Activated naive CD4-positive, alpha-beta T cell treated with anti-CD3 and anti-CD28 coated beads, Interleukin-2, amount 10 ng/mL, durations not matched to agents 7 days and 5 days (primary cell): ENCODE results near the gene FZR1.

Experiments
- CTCF ChIA-PET: fragments of 350-600 bp; sonication (Branson Sonifier 250); formaldehyde crosslinking; loops from one replicate; lab custom pipeline; 2021; ENCODE audit warnings: antibody characterized with exemption; lab: Charles Lee
- DNase-seq: peaks from one replicate; pipeline ENCODE4 v3.0.0-alpha.2; 2020
- H3K27ac Mint-ChIP-seq: one replicate; pipeline ENCODE4 v1.8.0; 2021; ENCODE audit warnings: mild to moderate bottlenecking, moderate library complexity, mixed read lengths
- H3K27me3 Mint-ChIP-seq: one replicate; pipeline ENCODE4 v1.8.0; 2021; ENCODE audit warnings: mild to moderate bottlenecking, mixed read lengths
- H3K36me3 Mint-ChIP-seq: one replicate; pipeline ENCODE4 v1.8.0; 2021; ENCODE audit warnings: mixed read lengths
- H3K4me1 Mint-ChIP-seq: one replicate; pipeline ENCODE4 v1.8.0; 2021; ENCODE audit warnings: mixed read lengths
- H3K4me3 Mint-ChIP-seq: one replicate; pipeline ENCODE4 v1.8.0; 2021; ENCODE audit warnings: mild to moderate bottlenecking, moderate library complexity, mixed read lengths
- H3K9me3 Mint-ChIP-seq: one replicate; pipeline ENCODE4 v1.8.0; 2021; ENCODE audit warnings: mixed read lengths

FZR1 gene

GRCh38 chr19:3467437-3468198, 38.5 kb upstream of the FZR1 start:
- no peaks in the 10 kb centered on the region for H3K27me3 Mint-ChIP-seq
- CTCF ChIA-PET = no interaction called here
- H3K4me3 Mint-ChIP-seq = no peak overlapping the region
- peaks cover 5% of the 10 kb centered on the region for H3K9me3 Mint-ChIP-seq
- peaks cover 2% of the 10 kb centered on the region for H3K36me3 Mint-ChIP-seq
- no peak for DNase-seq
- no peaks in the 10 kb centered on the region for H3K4me1 Mint-ChIP-seq
- H3K27ac Mint-ChIP-seq = no peak overlapping the region

GRCh38 chr19:3468211-3468610, 37.9 kb upstream of the FZR1 start:
- no peak overlapping the region for H3K27ac Mint-ChIP-seq
- peaks cover 5% of the 10 kb centered on the region for H3K9me3 Mint-ChIP-seq
- H3K4me3 Mint-ChIP-seq = no peak overlapping the region
- H3K36me3 Mint-ChIP-seq = peaks cover 2% of the 10 kb centered on the region
- DNase-seq = no peak
- no peaks in the 10 kb centered on the region for H3K4me1 Mint-ChIP-seq
- CTCF ChIA-PET = no interaction called here
- no peaks in the 10 kb centered on the region for H3K27me3 Mint-ChIP-seq

- H3K27ac Mint-ChIP-seq = no peak overlapping the region
- H3K36me3 Mint-ChIP-seq = peaks cover 2% of the 10 kb centered on the region
- no peaks in the 10 kb centered on the region for H3K27me3 Mint-ChIP-seq
- peaks cover 5% of the 10 kb centered on the region for H3K9me3 Mint-ChIP-seq
- no peaks in the 10 kb centered on the region for H3K4me1 Mint-ChIP-seq
- CTCF ChIA-PET = interaction anchor here (1.1 to 3.0 kb wide), 5 partner anchors 15 to 153 kb away, joined by 3 to 8 read pairs (median 4); no protein-coding TSS in a partner anchor
- no peak overlapping the region for H3K4me3 Mint-ChIP-seq
- DNase-seq = no peak
These were observed 36.2 kb upstream of the FZR1 start for GRCh38 chr19:3469638-3470499.

- peaks cover 2% of the 10 kb centered on the region for H3K36me3 Mint-ChIP-seq
- H3K27me3 Mint-ChIP-seq = no peaks in the 10 kb centered on the region
- H3K9me3 Mint-ChIP-seq = peaks cover 5% of the 10 kb centered on the region
- DNase-seq = no peak
- CTCF ChIA-PET = interaction anchor here (0.7 to 3.0 kb wide), 6 partner anchors 14 to 168 kb away, joined by 3 to 8 read pairs (median 4); no protein-coding TSS in a partner anchor
- no peaks in the 10 kb centered on the region for H3K4me1 Mint-ChIP-seq
- H3K27ac Mint-ChIP-seq = no peak overlapping the region
- no peak overlapping the region for H3K4me3 Mint-ChIP-seq
These were observed 35.5 kb upstream of the FZR1 start for GRCh38 chr19:3470500-3471128.

- H3K4me1 Mint-ChIP-seq = no peaks in the 10 kb centered on the region
These were observed 34.0 kb upstream of the FZR1 start for GRCh38 chr19:3471954-3472655.

GRCh38 chr19:3474010-3474409, 32.1 kb upstream of the FZR1 start:
- Mint-ChIP-seq H3K4me3 (no peak overlapping the region), H3K27me3 (peaks cover 11% of the 10 kb centered on the region), H3K36me3 (no peaks in the 10 kb centered on the region), H3K27ac (no peak overlapping the region), H3K4me1 (peaks cover 10% of the 10 kb centered on the region), H3K9me3 (no peaks in the 10 kb centered on the region)
- CTCF ChIA-PET = no interaction called here
- DNase-seq = no peak

More at GRCh38 chr19:3471954-3472655, 34.0 kb upstream of the FZR1 start:
- H3K4me3 Mint-ChIP-seq = no peak overlapping the region
- H3K36me3 Mint-ChIP-seq = peaks cover 2% of the 10 kb centered on the region
- peak; percentile 50 for DNase-seq
- no peak overlapping the region for H3K27ac Mint-ChIP-seq
- peaks cover 5% of the 10 kb centered on the region for H3K9me3 Mint-ChIP-seq
- CTCF ChIA-PET = interaction anchor here (0.6 to 1.7 kb wide), 13 partner anchors 12 to 261 kb away, joined by 3 to 15 read pairs (median 3); partner anchors contain the start of gene SMIM44
- no peaks in the 10 kb centered on the region for H3K27me3 Mint-ChIP-seq

GRCh38 chr19:3474614-3475013, 31.5 kb upstream of the FZR1 start:
- peaks cover 11% of the 10 kb centered on the region for H3K27me3 Mint-ChIP-seq
- no peaks in the 10 kb centered on the region for H3K36me3 Mint-ChIP-seq
- no peak for DNase-seq
- H3K9me3 Mint-ChIP-seq = no peaks in the 10 kb centered on the region
- H3K4me1 Mint-ChIP-seq = peaks cover 14% of the 10 kb centered on the region
- no peak overlapping the region for H3K27ac Mint-ChIP-seq
- no peak overlapping the region for H3K4me3 Mint-ChIP-seq
- CTCF ChIA-PET = no interaction called here

- CTCF ChIA-PET = no interaction called here
- H3K36me3 Mint-ChIP-seq = no peaks in the 10 kb centered on the region
- H3K27ac Mint-ChIP-seq = no peak overlapping the region
- no peak overlapping the region for H3K4me3 Mint-ChIP-seq
- H3K4me1 Mint-ChIP-seq = peaks cover 14% of the 10 kb centered on the region
- peaks cover 11% of the 10 kb centered on the region for H3K27me3 Mint-ChIP-seq
- DNase-seq = no peak
- no peaks in the 10 kb centered on the region for H3K9me3 Mint-ChIP-seq
These were observed 30.7 kb upstream of the FZR1 start for GRCh38 chr19:3475449-3475848.

- no peak for DNase-seq
- no peak overlapping the region for H3K4me3 Mint-ChIP-seq
- no peaks in the 10 kb centered on the region for H3K9me3 Mint-ChIP-seq
- H3K27me3 Mint-ChIP-seq = peaks cover 11% of the 10 kb centered on the region
- H3K36me3 Mint-ChIP-seq = no peaks in the 10 kb centered on the region
- H3K4me1 Mint-ChIP-seq = peaks cover 14% of the 10 kb centered on the region
- H3K27ac Mint-ChIP-seq = no peak overlapping the region
- CTCF ChIA-PET = interaction anchor here (0.9 kb wide), 1 partner anchor 187 kb away, joined by 3 read pairs; no protein-coding TSS in a partner anchor
These were observed 29.3 kb upstream of the FZR1 start for GRCh38 chr19:3476830-3477229.

GRCh38 chr19:3477506-3477905, 28.6 kb upstream of the FZR1 start:
- H3K27me3 Mint-ChIP-seq = peaks cover 11% of the 10 kb centered on the region
- no peak for DNase-seq
- CTCF ChIA-PET = interaction anchor here (0.6 kb wide), 1 partner anchor 154 kb away, joined by 4 read pairs; no protein-coding TSS in a partner anchor
- H3K36me3 Mint-ChIP-seq = no peaks in the 10 kb centered on the region
- H3K27ac Mint-ChIP-seq = no peak overlapping the region
- peaks cover 14% of the 10 kb centered on the region for H3K4me1 Mint-ChIP-seq
- no peaks in the 10 kb centered on the region for H3K9me3 Mint-ChIP-seq
- H3K4me3 Mint-ChIP-seq = no peak overlapping the region

- no peak for DNase-seq
- no peaks in the 10 kb centered on the region for H3K36me3 Mint-ChIP-seq
- no peaks in the 10 kb centered on the region for H3K9me3 Mint-ChIP-seq
- no peak overlapping the region for H3K4me3 Mint-ChIP-seq
- no peak overlapping the region for H3K27ac Mint-ChIP-seq
- peaks cover 14% of the 10 kb centered on the region for H3K4me1 Mint-ChIP-seq
- H3K27me3 Mint-ChIP-seq = peaks cover 11% of the 10 kb centered on the region
- CTCF ChIA-PET = interaction anchor here (1.2 kb wide), 1 partner anchor 173 kb away, joined by 3 read pairs; no protein-coding TSS in a partner anchor
These were observed 28.2 kb upstream of the FZR1 start for GRCh38 chr19:3477951-3478350.

- H3K4me1 Mint-ChIP-seq = peaks cover 14% of the 10 kb centered on the region
- peak; percentile 45 for DNase-seq
- H3K36me3 Mint-ChIP-seq = no peaks in the 10 kb centered on the region
- H3K4me3 Mint-ChIP-seq = peak overlapping the region; percentile 22
- no peaks in the 10 kb centered on the region for H3K9me3 Mint-ChIP-seq
- H3K27ac Mint-ChIP-seq = no peak overlapping the region
- peaks cover 11% of the 10 kb centered on the region for H3K27me3 Mint-ChIP-seq
- CTCF ChIA-PET = interaction anchor here (0.6 to 1.3 kb wide), 5 partner anchors 16 to 270 kb away, joined by 3 to 4 read pairs (median 3); no protein-coding TSS in a partner anchor
These were observed 27.5 kb upstream of the FZR1 start for GRCh38 chr19:3478409-3479176.
